GM12878 (cell line): Measurements from ENCODE around the gene IER5L. TPM values are rescaled to one million over a fixed set of nuclear protein-coding genes. Genes with fewer than 3 reads are reported as not detected.

Experiments used
- ATAC-seq: fragments of 200-7000 bp; cut with Tn5 transposase; 3 replicates; pipeline ENCODE4 v1.9.1; 2020; ENCODE audit warnings: mild to moderate bottlenecking, moderate library complexity
- BruUV-seq: library from RNA; stranded (reverse); fragments of 400-500 nt; replicated peaks from 2 replicates; lab custom pipeline; 2021; lab: Mats Ljungman, UMichigan
- CTCF ChIA-PET: fragments of 300-600 bp; sonication (Branson Sonifier 250); formaldehyde crosslinking; extraction: SDS; loops from one replicate; lab custom pipeline; 2021; ENCODE audit warnings: inconsistent platforms; lab: Yijun Ruan, JAX
- POLR2A ChIA-PET: fragments of 350-600 bp; formaldehyde crosslinking; extraction: SDS; loops from one replicate; lab custom pipeline; 2021; ENCODE audit warnings: inconsistent platforms; lab: Charles Lee
- RAD21 ChIA-PET: fragments of 300-600 bp; sonication (Branson Sonifier 250); formaldehyde crosslinking; loops from one replicate; lab custom pipeline; 2023; ENCODE audit warnings: antibody characterized with exemption; ENCODE audit not compliant: unreplicated experiment; lab: Charles Lee
- SMC1A ChIA-PET: fragments of 300-600 bp; sonication (Branson Sonifier 250); formaldehyde crosslinking; loops from one replicate; lab custom pipeline; 2023; ENCODE audit not compliant: unreplicated experiment, uncharacterized antibody; lab: Charles Lee
- DNase-seq: peaks from one replicate; pipeline ENCODE4 v3.0.0-alpha.2; 2011; ENCODE audit warnings: low read depth, low spot score
- FAIRE-seq: peaks from 3 replicates; lab custom pipeline; 2011; peaks lifted over from hg19 to GRCh38; lab: Jason Lieb, UNC
- H2AFZ ChIP-seq: 2 replicates; pipeline ENCODE4 v1.6.0; 2011; ENCODE audit warnings: low read depth, low read length, control low read depth; ENCODE audit not compliant: control insufficient read depth
- H3K27ac ChIP-seq: 2 replicates; pipeline ENCODE4 v1.5.1; 2011; ENCODE audit warnings: control low read depth; ENCODE audit not compliant: control insufficient read depth, insufficient read depth
- H3K27me3 ChIP-seq, 2 experiments: replicated peaks in 1 of 2; 2 replicates each; pipeline versions ENCODE4 v1.6.0 to v1.6.1; 2011; ENCODE audit warnings: low read length in 1 of 2; ENCODE audit not compliant: control insufficient read depth in 2 of 2, insufficient read depth in 2 of 2
- H3K36me3 ChIP-seq, 2 experiments: 2 replicates each; pipeline ENCODE4 v1.5.1; 2011; ENCODE audit warnings: low read length in 1 of 2; ENCODE audit not compliant: control insufficient read depth in 2 of 2, insufficient read depth in 2 of 2
- H3K4me1 ChIP-seq: 2 replicates; pipeline ENCODE4 v1.6.1; 2011; ENCODE audit warnings: mild to moderate bottlenecking, low read length, moderate library complexity, mixed read lengths; ENCODE audit not compliant: control insufficient read depth, insufficient read depth
- H3K4me2 ChIP-seq: 2 replicates; pipeline ENCODE4 v1.6.0; 2011; ENCODE audit warnings: control low read depth; ENCODE audit not compliant: control insufficient read depth, insufficient read depth
- H3K4me3 ChIP-seq: fragments of 200-600 bp; sonication (generic); 2 replicates; pipeline ENCODE4 v1.5.1; 2016
- H3K79me2 ChIP-seq: 2 replicates; pipeline ENCODE4 v1.6.0; 2011; ENCODE audit warnings: low read length; ENCODE audit not compliant: control insufficient read depth, insufficient read depth
- H3K9ac ChIP-seq: 2 replicates; pipeline ENCODE4 v1.8.0; 2011; ENCODE audit warnings: low read length, control low read depth, mixed read lengths; ENCODE audit not compliant: control insufficient read depth, insufficient read depth
- H3K9me3 ChIP-seq: replicated peaks from 3 replicates; pipeline ENCODE4 v1.5.1; 2011; ENCODE audit warnings: mild to moderate bottlenecking, low read length; ENCODE audit not compliant: control insufficient read depth, insufficient read depth
- H4K20me1 ChIP-seq: 2 replicates; pipeline ENCODE4 v1.6.0; 2011; ENCODE audit not compliant: control insufficient read depth, insufficient read depth
- CEBPB ChIP-seq, 2 experiments: fragments of 150-350 bp in 1 of 2; IDR thresholded peaks; 2 replicates each; pipeline ENCODE4 v1.6.1; 2012 to 2014; ENCODE audit warnings: low read depth in 2 of 2, low read length in 2 of 2, borderline replicate concordance in 1 of 2, inconsistent platforms in 1 of 2
- E2F4 ChIP-seq: IDR thresholded peaks from 2 replicates; pipeline ENCODE4 v1.6.1; 2012; ENCODE audit warnings: low read depth, low read length, improper control_type of control experiment
- EED ChIP-seq: sonication (generic); IDR thresholded peaks from 2 replicates; pipeline ENCODE4 v1.6.1; 2016; ENCODE audit warnings: antibody characterized with exemption, low read depth
- EP300 ChIP-seq, 2 experiments: fragments of 150-350 bp in 1 of 2; IDR thresholded peaks; 2 replicates each; pipeline ENCODE4 v1.6.1; 2011 to 2012; ENCODE audit warnings: low read depth in 2 of 2, low read length in 2 of 2, borderline replicate concordance in 1 of 2, improper control_type of control experiment in 1 of 2, inconsistent platforms in 1 of 2; ENCODE audit not compliant: control insufficient read depth in 1 of 2
- FOS ChIP-seq: IDR thresholded peaks from 3 replicates; pipeline ENCODE4 v1.6.1; 2011; ENCODE audit warnings: borderline replicate concordance; ENCODE audit not compliant: insufficient read length; ENCODE audit errors: extremely low read depth
- GATAD2B ChIP-seq: fragments of 450-650 bp; conservative IDR thresholded peaks from 2 replicates; pipeline ENCODE4 v1.6.1; 2017; ENCODE audit warnings: low read depth, mild to moderate bottlenecking, moderate library complexity
- HDAC6 ChIP-seq: fragments of 200-600 bp; sonication (generic); IDR thresholded peaks from one replicate; pipeline ENCODE4 v1.8.0; 2017; ENCODE audit warnings: antibody characterized with exemption; ENCODE audit not compliant: unreplicated experiment
- MTA2 ChIP-seq: fragments of 450-650 bp; IDR thresholded peaks from 2 replicates; pipeline ENCODE4 v1.6.1; 2016; ENCODE audit warnings: low read depth, mild to moderate bottlenecking, moderate library complexity
- NFIC ChIP-seq: IDR thresholded peaks from 2 replicates; pipeline ENCODE4 v1.6.1; 2012; ENCODE audit warnings: low read depth, mild to moderate bottlenecking, inconsistent platforms, low read length, moderate library complexity
- NR2C1 ChIP-seq: fragments of 450-650 bp; IDR thresholded peaks from 2 replicates; pipeline ENCODE4 v1.6.1; 2017; ENCODE audit warnings: antibody characterized with exemption, mild to moderate bottlenecking, moderate library complexity
- RB1 ChIP-seq: fragments of 450-650 bp; formaldehyde crosslinking; IDR thresholded peaks from 2 replicates; pipeline ENCODE4 v1.6.1; 2017; ENCODE audit warnings: mild to moderate bottlenecking, borderline replicate concordance
- RELA ChIP-seq: fragments of 450-650 bp; IDR thresholded peaks from 2 replicates; pipeline ENCODE4 v1.8.0; 2014; ENCODE audit warnings: borderline replicate concordance; ENCODE audit not compliant: partially characterized antibody
- SKIL ChIP-seq: fragments of 450-650 bp; IDR thresholded peaks from 2 replicates; pipeline ENCODE4 v1.6.1; 2017; ENCODE audit warnings: mild to moderate bottlenecking, low read depth, inconsistent platforms; ENCODE audit not compliant: poor library complexity, severe bottlenecking
- SUZ12 ChIP-seq: fragments of 200-600 bp; sonication (generic); IDR thresholded peaks from one replicate; pipeline ENCODE4 v1.6.1; 2018; ENCODE audit warnings: antibody characterized with exemption, mild to moderate bottlenecking; ENCODE audit not compliant: unreplicated experiment
- TCF7 ChIP-seq: IDR thresholded peaks from 2 replicates; pipeline ENCODE4 v1.6.1; 2014; ENCODE audit warnings: antibody characterized with exemption, borderline replicate concordance
- ZBED1 ChIP-seq: IDR thresholded peaks from 2 replicates; pipeline ENCODE4 v1.6.1; 2016; ENCODE audit warnings: borderline replicate concordance
- ZBTB33 ChIP-seq: fragments of 450-650 bp; IDR thresholded peaks from 2 replicates; pipeline ENCODE4 v1.6.1; 2017; ENCODE audit warnings: mild to moderate bottlenecking
- ZNF274 ChIP-seq: IDR thresholded peaks from one replicate; pipeline ENCODE4 v1.8.0; 2011; ENCODE audit not compliant: insufficient read length, insufficient read depth
- WGBS: methylation state at CpG from one replicate; pipeline ENCODE4 v1.1.6; 2016; ENCODE audit warnings: low lambda C conversion rate; ENCODE audit not compliant: insufficient replicate concordance, insufficient coverage; ENCODE audit errors: missing lambda C conversion rate; 5-methylcytosine and 5-hydroxymethylcytosine counted together
- in situ Hi-C: fragments of 300-500 bp; cut with MboI; formaldehyde crosslinking; loops from 9 replicates; pipeline ENCODE4 v1.14.3; 2018; ENCODE audit warnings: mixed read lengths
- intact Hi-C: fragments of 100-400 bp; cut with micrococcal nuclease; formaldehyde crosslinking; loops from one replicate; pipeline ENCODE4 v1.14.2; 2022; ENCODE audit not compliant: unreplicated experiment
- polyA plus RNA-seq, 11 experiments: library from polyadenylated mRNA; depleted of rRNA in 4 of 11; unstranded in 6 of 11; stranded (reverse) in 5 of 11; fragments of >200 nt; fragmentation: Nextera tagmentation in 4 of 11; fragmentation: Illumina TruSeq in 1 of 11; extraction: Ambion mirVana in 4 of 11; extraction: Trizol in 1 of 11; gene quantifications; 1 replicate in 1 of 11; 2 replicates in 10 of 11; pipeline versions ENCODE4 v1.2.1 to v1.2.3, GENCODE V29; 2011 to 2016; ENCODE audit warnings: inconsistent platforms in 2 of 11, missing spikeins in 2 of 11, low read depth in 1 of 11
- total RNA-seq, 4 experiments: library from RNA; depleted of rRNA in 3 of 4; stranded (reverse); fragments of >200 nt in 3 of 4; fragmentation: Illumina TruSeq in 1 of 4; extraction: Trizol in 1 of 4; gene quantifications; 2 replicates each; pipeline versions ENCODE4 v1.2.1 to v1.2.3, GENCODE V29; 2013 to 2021

The IER5L gene
- total and polyA plus RNA-seq, 10 of the 15 experiments (the other 5 are each of a cell fraction or from before 2014, with no cell fraction given) = 0.04 to 1.4 (median 0.17) TPM

DNA sequence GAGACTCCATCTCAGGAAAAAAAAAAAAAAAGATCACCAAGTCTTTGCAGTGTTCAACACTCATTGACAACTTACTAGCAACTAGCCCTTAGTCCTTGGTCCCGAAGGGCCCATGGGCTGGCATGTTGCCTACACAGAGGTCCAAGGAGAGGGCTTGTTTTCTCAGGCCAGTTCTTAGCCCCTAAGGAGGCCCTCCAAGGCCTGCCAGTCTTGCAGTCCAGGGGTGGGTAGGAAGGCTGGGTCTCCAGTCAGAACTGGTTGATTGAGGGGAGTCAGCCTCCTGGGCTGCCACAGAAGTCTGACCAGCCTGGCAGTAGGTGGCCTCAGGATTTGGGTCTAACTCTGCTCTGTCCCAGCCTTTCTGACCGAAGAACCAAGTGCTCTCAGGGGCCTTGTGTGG, 32.7 kb downstream of the IER5L start:
- TF ChIP-seq ZBTB33 (no peak), GATAD2B (no peak), NR2C1 (no peak), SUZ12 (no peak), RELA (no peak), HDAC6 (no peak), RB1 (no peak), TCF7 (no peak), EED (no peak), ZNF274 (no peak), FOS (no peak), CEBPB (IDR thresholded peaks at IDR 0.05; ENCODE audit: borderline replicate concordance in 1 of 2, low read depth in 2 of 2, low read length in 2 of 2) (no peak), E2F4 (no peak), NFIC (no peak), SKIL (no peak), MTA2 (no peak), EP300 (IDR thresholded peaks at IDR 0.05; ENCODE audit: borderline replicate concordance in 1 of 2, control insufficient read depth in 1 of 2, low read depth in 2 of 2, low read length in 2 of 2) (no peak), ZBED1 (no peak)
- ATAC-seq (no peak), DNase-seq (no peak), FAIRE-seq (no peak)
- in situ Hi-C loops = no loop called here
- no peaks in the 10 kb centered on the region for H4K20me1 ChIP-seq
- no peak overlapping the region for H3K4me3 ChIP-seq
- no peaks in the 10 kb centered on the region for H3K9me3 ChIP-seq
- H2AFZ ChIP-seq = no peak overlapping the region
- POLR2A ChIA-PET = interaction anchor here (0.6 kb wide), 2 partner anchors 451 to 1095 kb away, joined by 3 read pairs; no protein-coding TSS in a partner anchor
- H3K27ac ChIP-seq = no peak overlapping the region
- peaks cover 45% of the 10 kb centered on the region for H3K4me1 ChIP-seq
- no peak overlapping the region for H3K4me2 ChIP-seq
- intact Hi-C loops = no loop called here
- H3K36me3 ChIP-seq = peaks cover 2 to 13% of the 10 kb centered on the region in 2 experiments; a peak in 3 of 4 replicates
- no peaks in the 10 kb centered on the region for H3K27me3 ChIP-seq
- SMC1A ChIA-PET = no interaction called here
- CTCF ChIA-PET = interaction anchor here (9.3 kb wide), 2 partner anchors 16 to 25 kb away, joined by 175 to 273 read pairs; no protein-coding TSS in a partner anchor
- 100% methylated on average over 2 of the region's 2 CpGs for WGBS
- no peak overlapping the region for H3K9ac ChIP-seq
- BruUV-seq = no TSS peak
- RAD21 ChIA-PET = interaction anchor here (7.8 kb wide), 1 partner anchor 29 kb away, joined by 197 read pairs; the partner anchor contains the start of gene IER5L
- peaks cover 7% of the 10 kb centered on the region for H3K79me2 ChIP-seq
